NCI-H82 treated with DMSO at 0.1 percent for 48 hours (cell line): ENCODE measurements around the gene C1orf159.
"Not testable (repeated sequence)": the region's sequence is repeated elsewhere in the genome, so short reads cannot be mapped to it uniquely, and the experiment has no call there.

ENCODE experiments used
- DNase-seq: peaks from one replicate; lab custom pipeline; 2025; ENCODE audit not compliant: unreplicated experiment; lab: John Stamatoyannopoulos, UW

The C1orf159 gene

DNA sequence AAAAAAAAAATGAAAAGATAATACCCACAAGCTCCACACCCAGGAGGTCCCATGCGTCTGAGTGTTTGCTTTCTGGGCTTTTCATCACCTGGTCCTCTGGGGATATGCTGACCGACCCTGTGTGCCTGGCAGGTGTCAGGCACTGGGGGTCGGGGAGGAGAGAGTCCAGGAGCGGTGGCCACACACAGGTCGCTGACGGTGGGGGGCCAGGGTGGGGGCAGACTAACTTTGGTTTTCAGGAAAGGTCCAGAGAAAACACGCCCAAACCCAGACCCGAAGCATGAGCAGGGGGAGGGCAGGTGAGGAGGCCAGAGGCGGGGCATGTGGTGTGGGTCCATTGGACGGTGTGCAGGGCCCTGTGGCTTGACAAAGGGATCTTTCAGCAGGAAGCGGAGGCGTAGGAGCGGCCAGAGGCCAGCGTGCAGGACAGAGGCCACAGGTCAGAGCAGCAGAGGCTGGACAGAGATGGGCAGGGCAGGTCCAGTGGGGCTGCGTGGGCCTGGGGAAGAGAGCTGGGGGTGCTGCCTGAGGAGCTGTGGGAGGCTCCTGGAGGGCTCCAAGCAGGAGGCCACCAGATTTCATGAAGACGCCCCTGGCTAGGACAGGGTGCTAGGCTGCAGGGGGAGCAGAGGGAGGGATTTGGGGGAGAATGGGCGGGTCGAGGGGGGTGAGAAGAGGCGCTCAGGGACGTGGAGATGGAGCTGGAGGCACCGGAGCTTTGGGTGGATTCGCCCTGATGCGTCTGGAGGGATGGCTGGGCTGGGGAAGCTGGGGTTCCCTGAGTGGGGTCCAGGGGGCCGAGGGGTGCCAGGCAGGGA lies 57.6 kb downstream of the C1orf159 start:
- no peak for DNase-seq

DNA sequence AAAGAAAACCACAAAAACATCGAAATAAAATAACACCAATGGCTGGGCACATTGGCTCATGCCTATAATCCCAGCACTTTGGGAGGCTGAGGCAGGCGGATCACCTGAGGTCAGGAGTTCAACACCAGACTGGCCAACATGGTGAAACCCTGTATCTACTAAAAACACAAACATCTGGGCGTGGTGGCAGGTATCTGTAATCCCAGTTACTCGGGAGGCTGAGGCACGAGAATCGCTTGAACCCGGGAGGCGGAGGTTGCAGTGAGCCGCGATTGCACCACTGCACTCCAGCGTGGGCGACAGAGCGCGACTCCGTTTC lies 58.2 kb downstream of the C1orf159 start:
- not testable (repeated sequence) for DNase-seq

DNA sequence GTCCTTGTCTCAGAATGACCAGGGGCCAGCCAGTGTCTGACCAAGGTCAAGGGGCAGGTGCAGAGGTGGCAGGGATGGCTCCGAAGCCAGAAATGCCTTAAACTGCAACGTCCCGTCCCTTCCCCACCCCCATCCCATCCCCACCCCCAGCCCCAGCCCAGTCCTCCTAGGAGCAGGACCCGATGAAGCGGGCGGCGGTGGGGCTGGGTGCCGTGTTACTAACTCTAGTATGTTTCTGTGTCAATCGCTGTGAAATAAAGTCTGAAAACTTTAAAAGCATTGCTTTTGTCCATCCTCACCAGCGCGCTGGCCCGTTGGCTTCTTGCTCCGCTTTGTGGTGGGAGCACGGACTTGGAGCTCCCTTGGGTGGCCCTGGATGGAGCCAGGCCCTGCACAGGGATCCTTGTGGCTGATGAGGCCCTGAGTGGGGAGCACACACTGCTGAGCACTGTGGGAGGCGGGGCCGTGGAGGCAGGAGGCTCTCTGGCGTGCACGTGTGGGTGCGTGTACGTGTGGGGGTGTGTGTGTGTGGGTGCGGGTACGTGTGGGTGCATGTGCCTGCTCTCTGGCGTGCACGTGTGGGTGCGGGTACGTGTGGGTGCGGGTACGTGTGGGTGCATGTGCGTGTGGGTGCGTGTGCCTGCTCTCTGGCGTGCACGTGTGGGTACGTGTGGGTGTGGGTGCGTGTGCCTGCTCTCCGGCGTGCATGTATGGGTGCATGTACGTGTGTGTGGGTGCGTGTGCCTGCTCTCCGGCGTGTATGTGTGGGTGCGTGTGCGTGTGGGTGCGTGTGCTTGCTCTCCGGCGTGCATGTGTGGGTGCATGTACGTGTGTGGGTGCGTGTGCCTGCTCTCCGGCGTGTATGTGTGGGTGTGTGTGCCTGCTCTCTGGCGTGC lies 59.8 kb downstream of the C1orf159 start:
- DNase-seq = no peak

DNA sequence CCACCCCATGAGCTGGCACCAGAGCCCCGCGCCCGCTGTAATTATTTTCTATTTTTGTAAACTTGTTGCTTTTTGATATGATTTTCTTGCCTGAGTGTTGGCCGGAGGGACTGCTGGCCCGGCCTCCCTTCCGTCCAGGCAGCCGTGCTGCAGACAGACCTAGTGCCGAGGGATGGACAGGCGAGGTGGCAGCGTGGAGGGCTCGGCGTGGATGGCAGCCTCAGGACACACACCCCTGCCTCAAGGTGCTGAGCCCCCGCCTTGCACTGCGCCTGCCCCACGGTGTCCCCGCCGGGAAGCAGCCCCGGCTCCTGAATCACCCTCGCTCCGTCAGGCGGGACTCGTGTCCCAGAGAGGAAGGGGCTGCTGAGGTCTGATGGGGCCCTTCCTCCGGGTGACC lies 60.9 kb downstream of the C1orf159 start:
- DNase-seq = no peak

DNA sequence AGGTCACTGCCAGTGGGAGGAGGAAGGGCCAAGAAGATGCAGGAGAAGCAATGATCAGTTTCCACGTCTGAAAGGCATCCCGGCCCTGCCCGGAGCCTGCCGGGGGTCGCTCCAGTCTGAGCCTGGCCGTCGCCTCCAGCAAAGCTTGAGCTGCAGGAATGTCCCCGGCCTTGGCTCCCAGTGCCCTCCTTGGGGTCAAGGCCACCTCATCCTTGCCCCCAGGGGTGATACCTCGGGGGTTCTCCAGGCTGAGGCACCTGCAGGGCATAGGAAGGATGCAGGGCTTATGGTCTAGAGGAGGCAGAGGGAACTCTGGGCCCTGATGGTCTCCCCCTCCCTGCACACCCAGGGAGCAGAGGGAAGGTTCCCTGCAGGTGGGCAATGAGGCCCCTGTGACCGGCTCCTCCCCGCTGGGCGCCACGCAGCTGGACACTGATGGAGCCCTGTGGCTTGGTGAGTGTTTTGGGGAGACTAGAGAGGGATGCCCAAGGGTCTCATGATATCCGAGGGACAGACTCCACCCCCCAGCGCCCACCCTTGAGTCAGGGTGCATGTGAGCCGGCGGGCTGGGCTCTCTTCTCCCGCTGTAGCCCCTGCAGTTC lies 61.7 kb downstream of the C1orf159 start:
- DNase-seq = no peak

DNA sequence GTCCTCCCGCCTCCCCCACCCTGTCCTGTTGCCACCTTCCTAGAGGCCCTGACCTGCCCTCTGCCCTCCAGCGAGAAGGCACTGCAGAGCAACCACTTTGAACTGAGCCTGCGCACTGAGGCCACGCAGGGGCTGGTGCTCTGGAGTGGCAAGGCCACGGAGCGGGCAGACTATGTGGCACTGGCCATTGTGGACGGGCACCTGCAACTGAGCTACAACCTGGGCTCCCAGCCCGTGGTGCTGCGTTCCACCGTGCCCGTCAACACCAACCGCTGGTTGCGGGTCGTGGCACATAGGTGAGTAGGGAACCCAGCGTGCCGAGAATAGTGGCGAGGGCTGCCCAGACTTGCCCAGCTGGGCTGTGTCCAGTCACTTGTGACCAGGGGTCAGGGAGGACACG lies 62.2 kb downstream of the C1orf159 start:
- no peak for DNase-seq

DNA sequence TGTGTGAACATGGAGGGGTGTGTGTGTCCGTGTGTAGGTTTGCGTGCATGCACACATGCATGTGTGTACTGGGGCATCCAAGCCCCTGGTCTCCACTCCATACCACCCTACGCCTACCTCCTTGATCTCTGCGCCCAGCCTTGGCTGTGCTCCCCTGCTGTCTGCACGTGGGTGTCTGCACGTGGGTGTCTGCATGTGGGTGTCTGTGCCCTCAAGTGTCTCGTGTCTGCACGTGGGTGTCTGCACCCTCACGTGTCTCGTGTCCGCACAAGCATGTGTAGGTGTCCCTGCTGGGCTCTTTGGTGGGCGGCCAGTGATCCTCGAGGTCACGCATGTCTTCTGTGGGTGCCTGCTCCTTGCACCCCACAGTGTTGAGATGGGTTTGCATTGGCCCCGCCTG lies 62.9 kb downstream of the C1orf159 start:
- DNase-seq = no peak

DNA sequence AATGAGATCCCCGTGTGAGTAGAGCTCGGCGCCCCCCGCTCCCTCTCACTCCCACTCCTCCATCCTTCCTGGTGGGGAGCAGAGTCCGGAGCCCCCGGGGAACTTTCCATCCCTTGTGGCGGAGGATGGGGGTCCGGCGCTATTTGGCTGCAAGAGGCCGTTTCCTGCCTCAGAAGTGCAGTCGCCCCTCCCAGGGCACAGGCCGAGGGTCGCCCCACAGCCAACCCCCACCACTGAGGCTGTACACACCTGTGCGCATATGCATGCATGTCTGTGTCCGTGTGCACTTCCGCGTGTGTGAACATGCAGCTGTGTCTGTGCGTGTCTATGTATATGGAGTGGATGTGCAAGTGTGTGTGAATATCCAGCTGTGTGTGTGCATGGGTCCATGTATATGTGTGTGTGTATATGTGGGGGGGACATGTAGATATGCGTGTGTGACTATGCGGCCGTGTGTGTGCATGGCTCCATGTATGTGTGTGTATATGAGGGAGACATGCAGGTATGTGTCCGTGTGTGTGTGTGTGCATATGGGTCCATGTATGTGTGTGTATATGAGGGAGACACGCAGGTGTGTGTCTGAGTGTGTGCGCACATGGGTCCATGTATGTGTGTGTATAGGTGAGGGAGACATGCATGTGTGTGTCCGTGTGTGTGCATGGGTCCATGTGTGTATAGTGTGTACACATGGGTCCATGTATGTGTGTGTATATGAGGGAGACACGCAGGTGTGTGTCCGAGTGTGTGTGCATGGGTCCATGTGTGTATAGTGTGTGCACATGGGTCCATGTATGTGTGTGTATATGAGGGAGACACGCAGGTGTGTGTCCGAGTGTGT lies 63.7 kb downstream of the C1orf159 start:
- DNase-seq = no peak

DNA sequence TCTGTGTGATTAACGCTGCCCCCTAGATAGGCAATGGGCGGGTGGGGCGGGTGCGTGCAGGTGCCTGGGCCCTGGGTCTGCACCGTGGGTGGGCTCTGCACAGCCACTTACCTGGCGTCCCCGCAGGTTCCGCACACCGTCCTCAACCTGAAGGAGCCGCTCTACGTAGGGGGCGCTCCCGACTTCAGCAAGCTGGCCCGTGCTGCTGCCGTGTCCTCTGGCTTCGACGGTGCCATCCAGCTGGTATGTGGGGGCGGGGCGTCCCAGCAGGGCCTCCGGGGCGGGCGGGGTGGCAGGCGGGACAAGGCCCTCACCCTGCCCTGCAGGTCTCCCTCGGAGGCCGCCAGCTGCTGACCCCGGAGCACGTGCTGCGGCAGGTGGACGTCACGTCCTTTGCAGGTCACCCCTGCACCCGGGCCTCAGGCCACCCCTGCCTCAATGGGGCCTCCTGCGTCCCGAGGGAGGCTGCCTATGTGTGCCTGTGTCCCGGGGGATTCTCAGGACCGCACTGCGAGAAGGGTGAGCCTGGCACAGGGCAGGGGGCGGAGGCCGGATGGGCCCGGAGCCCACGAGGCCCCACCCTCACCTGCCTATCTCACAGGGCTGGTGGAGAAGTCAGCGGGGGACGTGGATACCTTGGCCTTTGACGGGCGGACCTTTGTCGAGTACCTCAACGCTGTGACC lies 64.6 kb downstream of the C1orf159 start:
- DNase-seq = no peak

DNA sequence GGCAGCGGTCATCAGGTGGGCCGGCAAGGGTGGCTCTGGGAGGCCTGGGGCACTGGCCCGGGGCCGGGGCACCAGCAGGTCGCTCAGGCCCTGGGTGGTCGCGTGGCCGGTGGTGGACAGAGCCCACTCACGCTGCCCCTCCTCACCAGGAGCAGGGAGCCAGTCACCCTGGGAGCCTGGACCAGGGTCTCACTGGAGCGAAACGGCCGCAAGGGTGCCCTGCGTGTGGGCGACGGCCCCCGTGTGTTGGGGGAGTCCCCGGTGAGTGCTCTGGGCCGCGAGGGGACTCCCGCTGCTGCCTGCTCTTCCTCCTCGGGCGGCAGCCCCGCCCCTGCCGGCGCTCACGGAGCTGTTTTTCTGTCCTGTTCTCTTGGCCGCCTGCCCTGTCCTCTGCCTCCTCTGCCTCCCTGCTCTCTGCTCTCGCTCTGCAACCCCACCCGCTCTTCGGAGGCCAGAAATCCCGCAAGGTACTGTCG lies 65.3 kb downstream of the C1orf159 start:
- DNase-seq = no peak

DNA sequence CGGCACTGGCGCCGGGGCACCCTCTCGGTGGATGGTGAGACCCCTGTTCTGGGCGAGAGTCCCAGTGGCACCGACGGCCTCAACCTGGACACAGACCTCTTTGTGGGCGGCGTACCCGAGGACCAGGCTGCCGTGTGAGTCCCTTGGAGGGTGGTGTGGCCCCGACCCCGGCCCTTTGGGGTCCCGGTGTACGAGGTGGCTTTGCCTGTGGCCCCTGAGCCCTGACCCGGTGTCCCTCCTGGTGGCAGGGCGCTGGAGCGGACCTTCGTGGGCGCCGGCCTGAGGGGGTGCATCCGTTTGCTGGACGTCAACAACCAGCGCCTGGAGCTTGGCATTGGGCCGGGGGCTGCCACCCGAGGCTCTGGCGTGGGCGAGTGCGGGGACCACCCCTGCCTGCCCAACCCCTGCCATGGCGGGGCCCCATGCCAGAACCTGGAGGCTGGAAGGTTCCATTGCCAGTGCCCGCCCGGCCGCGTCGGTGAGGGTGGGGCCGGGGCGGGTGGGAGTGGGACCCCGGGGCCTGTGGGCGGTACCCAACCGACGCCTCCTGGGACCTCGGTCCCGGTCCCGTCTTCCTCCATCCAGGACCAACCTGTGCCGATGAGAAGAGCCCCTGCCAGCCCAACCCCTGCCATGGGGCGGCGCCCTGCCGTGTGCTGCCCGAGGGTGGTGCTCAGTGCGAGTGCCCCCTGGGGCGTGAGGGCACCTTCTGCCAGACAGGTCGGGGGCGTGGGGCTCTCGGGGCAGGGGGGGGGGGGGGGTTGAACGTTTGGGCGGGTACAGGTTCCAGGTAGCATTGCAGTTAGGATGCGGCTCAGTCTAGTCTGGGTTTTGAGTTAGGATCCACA lies 66.3 kb downstream of the C1orf159 start:
- DNase-seq = no peak

DNA sequence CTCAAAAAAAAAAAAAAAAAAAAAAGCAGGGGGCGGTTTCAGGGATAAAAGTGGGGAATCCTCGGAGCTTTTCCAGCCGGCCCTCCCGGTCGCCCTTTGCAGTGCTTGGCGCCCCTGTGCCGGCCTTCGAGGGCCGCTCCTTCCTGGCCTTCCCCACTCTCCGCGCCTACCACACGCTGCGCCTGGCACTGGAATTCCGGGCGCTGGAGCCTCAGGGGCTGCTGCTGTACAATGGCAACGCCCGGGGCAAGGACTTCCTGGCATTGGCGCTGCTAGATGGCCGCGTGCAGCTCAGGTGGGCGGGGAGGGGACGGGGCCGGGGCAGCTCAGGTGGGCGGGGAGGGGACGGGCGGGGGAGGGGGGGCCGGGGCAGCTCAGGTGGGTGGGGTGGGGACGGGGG lies 67.1 kb downstream of the C1orf159 start:
- DNase-seq = no peak

DNA sequence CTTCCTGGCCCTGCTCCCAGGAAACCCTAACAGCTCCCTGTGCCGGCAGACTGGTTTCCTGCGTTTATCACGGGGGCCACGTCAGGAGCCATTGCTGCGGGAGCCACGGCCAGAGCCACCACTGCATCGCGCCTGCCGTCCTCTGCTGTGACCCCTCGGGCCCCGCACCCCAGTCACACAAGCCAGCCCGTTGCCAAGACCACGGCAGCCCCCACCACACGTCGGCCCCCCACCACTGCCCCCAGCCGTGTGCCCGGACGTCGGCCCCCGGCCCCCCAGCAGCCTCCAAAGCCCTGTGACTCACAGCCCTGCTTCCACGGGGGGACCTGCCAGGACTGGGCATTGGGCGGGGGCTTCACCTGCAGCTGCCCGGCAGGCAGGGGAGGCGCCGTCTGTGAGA lies 67.9 kb downstream of the C1orf159 start:
- no peak for DNase-seq

DNA sequence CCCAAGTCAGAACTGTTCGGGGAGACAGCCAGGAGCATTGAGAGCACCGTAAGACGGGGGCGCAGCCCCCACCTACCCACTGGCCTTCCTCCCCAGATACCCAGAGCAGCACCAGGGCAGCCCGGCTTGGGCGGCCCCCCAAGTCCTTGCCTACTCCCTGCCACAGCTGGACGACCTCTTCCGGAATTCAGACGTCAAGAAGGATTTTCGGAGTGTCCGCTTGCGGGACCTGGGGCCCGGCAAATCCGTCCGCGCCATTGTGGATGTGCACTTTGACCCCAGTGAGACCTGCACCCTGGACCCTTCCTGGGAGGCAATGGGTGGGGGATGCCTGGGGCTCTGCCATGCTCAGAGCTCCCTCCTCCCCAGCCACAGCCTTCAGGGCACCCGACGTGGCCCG lies 68.5 kb downstream of the C1orf159 start:
- no peak for DNase-seq

DNA sequence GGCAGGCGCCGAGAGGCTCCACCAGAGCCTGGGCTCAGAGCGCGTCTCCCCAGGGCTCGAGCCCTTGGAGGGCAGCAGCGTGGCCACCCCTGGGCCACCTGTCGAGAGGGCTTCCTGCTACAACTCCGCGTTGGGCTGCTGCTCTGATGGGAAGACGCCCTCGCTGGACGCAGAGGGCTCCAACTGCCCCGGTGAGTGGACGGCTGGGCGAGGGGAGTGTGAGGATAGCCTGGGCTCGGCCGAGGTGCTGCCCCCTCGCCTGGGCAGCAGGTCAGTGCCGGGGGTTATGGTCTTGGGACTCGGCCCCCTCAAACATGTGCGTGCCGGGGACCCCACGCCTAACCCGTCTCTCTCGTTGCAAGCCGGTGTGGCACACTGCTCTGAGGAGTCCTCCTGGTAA lies 69.1 kb downstream of the C1orf159 start:
- no peak for DNase-seq

DNA sequence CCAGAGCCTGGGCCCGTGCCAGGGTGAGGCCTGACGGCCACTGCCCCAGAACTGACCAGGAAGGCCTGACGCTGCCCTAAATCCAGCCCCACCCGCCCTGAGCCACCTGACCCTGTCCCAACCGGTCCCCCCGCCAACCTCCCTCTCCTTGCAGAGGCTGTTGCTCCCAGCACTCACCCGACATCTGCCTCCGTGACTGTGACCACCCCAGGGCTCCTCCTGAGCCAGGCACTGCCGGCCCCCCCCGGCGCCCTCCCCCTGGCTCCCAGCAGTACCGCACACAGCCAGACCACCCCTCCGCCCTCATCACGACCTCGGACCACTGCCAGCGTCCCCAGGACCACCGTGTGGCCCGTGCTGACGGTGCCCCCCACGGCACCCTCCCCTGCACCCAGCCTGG lies 69.6 kb downstream of the C1orf159 start:
- no peak for DNase-seq

DNA sequence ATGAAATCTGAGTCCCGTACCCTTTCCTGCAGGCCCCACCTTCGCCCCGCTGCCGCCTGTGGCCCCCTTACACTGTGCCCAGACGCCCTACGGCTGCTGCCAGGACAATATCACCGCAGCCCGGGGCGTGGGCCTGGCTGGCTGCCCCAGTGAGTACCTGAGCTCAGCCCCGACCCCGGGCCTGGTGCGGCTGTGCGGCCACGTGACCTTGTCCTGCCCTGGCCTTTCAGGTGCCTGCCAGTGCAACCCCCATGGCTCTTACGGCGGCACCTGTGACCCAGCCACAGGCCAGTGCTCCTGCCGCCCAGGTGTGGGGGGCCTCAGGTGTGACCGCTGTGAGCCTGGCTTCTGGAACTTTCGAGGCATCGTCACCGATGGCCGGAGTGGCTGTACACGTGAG lies 70.8 kb downstream of the C1orf159 start:
- DNase-seq = no peak

DNA sequence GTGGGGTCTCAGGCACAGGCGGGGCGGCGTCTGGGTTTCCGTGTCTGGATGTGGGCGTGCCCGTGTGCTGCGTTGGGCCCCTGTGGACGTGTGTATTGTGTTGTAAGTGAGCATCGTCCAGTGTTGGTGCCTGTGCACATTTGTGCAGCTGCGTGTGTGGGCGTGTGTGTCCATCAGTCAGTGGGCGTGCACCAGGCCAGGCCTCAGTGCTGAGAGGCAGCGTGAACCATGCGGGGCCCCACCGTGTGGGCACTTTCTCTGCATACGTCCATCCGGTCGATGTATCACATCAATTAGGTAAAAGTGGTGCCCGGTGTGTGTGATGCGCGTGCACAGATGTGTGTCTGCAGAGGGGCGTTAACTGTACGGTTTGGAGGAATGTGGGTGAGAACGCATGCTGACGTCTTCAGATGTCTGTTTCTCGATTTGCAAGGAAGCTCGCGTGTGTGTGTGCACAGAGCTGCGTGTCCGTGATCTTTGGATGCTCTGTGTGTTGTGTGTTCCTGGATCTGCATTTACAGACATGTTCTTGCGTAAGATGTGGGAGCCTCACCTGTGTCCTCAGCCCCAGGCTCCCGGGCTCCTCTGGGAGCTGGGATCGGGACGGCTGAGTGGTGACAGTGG lies 71.3 kb downstream of the C1orf159 start:
- DNase-seq = no peak

DNA sequence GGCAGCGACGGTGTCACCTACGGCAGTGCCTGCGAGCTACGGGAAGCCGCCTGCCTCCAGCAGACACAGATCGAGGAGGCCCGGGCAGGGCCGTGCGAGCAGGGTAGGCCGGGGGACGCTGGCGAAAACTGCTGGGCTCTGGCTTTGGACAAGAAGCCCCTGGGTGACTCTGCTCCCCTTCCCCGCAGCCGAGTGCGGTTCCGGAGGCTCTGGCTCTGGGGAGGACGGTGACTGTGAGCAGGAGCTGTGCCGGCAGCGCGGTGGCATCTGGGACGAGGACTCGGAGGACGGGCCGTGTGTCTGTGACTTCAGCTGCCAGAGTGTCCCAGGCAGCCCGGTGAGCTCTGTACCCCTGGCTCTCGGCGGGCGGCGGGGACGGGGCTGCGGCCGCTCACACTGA lies 72.0 kb downstream of the C1orf159 start:
- DNase-seq = no peak
